AG04449 (cell line): ENCODE results near the gene KCNAB1.

ENCODE experiments used
- CTCF ChIA-PET: fragments of 350-600 bp; formaldehyde crosslinking; extraction: SDS; loops from one replicate; lab custom pipeline; 2021; ENCODE audit warnings: antibody characterized with exemption; lab: Yijun Ruan, JAX
- POLR2A ChIA-PET: fragments of 400-600, 350-600 bp; formaldehyde crosslinking; extraction: SDS; loops from one replicate; lab custom pipeline; 2020; ENCODE audit warnings: antibody characterized with exemption, inconsistent platforms; lab: Yijun Ruan, JAX
- DNase-seq: peaks from one replicate; pipeline ENCODE4 v3.0.0-alpha.2; 2010; ENCODE audit warnings: low read depth, low spot score
- H3K4me3 ChIP-seq: 2 replicates; pipeline ENCODE4 v1.5.1; 2011; ENCODE audit warnings: low read depth, mild to moderate bottlenecking, control low read depth, low read length
- CTCF ChIP-seq: IDR thresholded peaks from one replicate; pipeline ENCODE4 v1.5.1; 2011; ENCODE audit warnings: mild to moderate bottlenecking, moderate library complexity, low read length, control low read depth, inconsistent platforms; ENCODE audit not compliant: insufficient read depth; ENCODE audit errors: missing control alignments

The KCNAB1 gene

GRCh38 chr3:156406393-156406792, 286.0 kb downstream of the KCNAB1 start:
- no peak overlapping the region for H3K4me3 ChIP-seq
- ChIA-PET CTCF (no interaction called here), POLR2A (no interaction called here)
- no peak for DNase-seq
- TF ChIP-seq CTCF: no peak

- DNase-seq: no peak
- H3K4me3 ChIP-seq: no peak overlapping the region
- no peak for TF ChIP-seq CTCF
- POLR2A ChIA-PET: no interaction called here
- CTCF ChIA-PET: interaction anchor here (0.5 to 2.3 kb wide), 3 partner anchors 11 to 99 kb away, joined by 3 to 11 read pairs (median 4); no protein-coding TSS in a partner anchor
Measured at GRCh38 chr3:156407617-156408225, 287.3 kb downstream of the KCNAB1 start.

- no peak for TF ChIP-seq CTCF
- no peak overlapping the region for H3K4me3 ChIP-seq
- POLR2A ChIA-PET: no interaction called here
- no peak for DNase-seq
- CTCF ChIA-PET: interaction anchor here (0.8 to 2.3 kb wide), 3 partner anchors 18 to 236 kb away, joined by 3 to 11 read pairs (median 7); no protein-coding TSS in a partner anchor
Measured at GRCh38 chr3:156409694-156410093, 289.3 kb downstream of the KCNAB1 start.

- ChIA-PET POLR2A (no interaction called here), CTCF (no interaction called here)
- H3K4me3 ChIP-seq: no peak overlapping the region
- DNase-seq: no peak
- no peak for TF ChIP-seq CTCF
Measured at GRCh38 chr3:156412600-156412999, 292.2 kb downstream of the KCNAB1 start.

- H3K4me3 ChIP-seq: no peak overlapping the region
- CTCF ChIA-PET: interaction anchor here (1.0 to 1.6 kb wide), 2 partner anchors 96 to 239 kb away, joined by 3 to 4 read pairs; no protein-coding TSS in a partner anchor
- no peak for DNase-seq
- no peak for TF ChIP-seq CTCF
- POLR2A ChIA-PET: no interaction called here
Measured at GRCh38 chr3:156413293-156413892, 293.0 kb downstream of the KCNAB1 start.

GRCh38 chr3:156416846-156417558, 296.6 kb downstream of the KCNAB1 start:
- DNase-seq: no peak
- CTCF ChIA-PET: interaction anchor here (1.0 to 1.9 kb wide), 3 partner anchors 15 to 204 kb away, joined by 3 to 5 read pairs (median 5); no protein-coding TSS in a partner anchor
- POLR2A ChIA-PET: no interaction called here

More at GRCh38 chr3:156416846-156417558, 296.6 kb downstream of the KCNAB1 start:
- no peak overlapping the region for H3K4me3 ChIP-seq
- TF ChIP-seq CTCF: no peak
